CD4-positive, CD25-positive, alpha-beta regulatory T cell (primary cell): ENCODE results near the gene MSLN. TPM values are rescaled to one million over a fixed set of nuclear protein-coding genes. Genes with fewer than 3 reads are reported as not detected.
A peak's percentile ranks its signal among the peaks of the same experiment; 100 is the strongest.
"Not testable (repeated sequence)": the region's sequence is repeated elsewhere in the genome, so short reads cannot be mapped to it uniquely, and the experiment has no call there.

ENCODE experiments used
- ATAC-seq, 2 donors: fragments of 150-1000 bp; cut with Tn5 transposase; one replicate each; pipeline ENCODE4 v1.10.0; 2021; ENCODE audit warnings: low read depth in 2 of 2, moderate number of reproducible peaks in 2 of 2, moderate library complexity in 1 of 2
- DNase-seq, 3 donors: peaks; one replicate each; pipeline versions ENCODE4 v3.0.0 to v3.0.0-alpha.2; 2012 to 2022; ENCODE audit warnings: mixed read lengths in 1 of 3
- H3K27ac ChIP-seq: one replicate; pipeline ENCODE4 v1.7.0; 2013; ENCODE audit warnings: mild to moderate bottlenecking, low read length; ENCODE audit not compliant: insufficient read depth, poor library complexity, severe bottlenecking
- H3K27me3 ChIP-seq: one replicate; pipeline ENCODE4 v1.7.0; 2013; ENCODE audit warnings: low read length; ENCODE audit not compliant: control insufficient read depth, insufficient read depth
- H3K36me3 ChIP-seq: one replicate; pipeline ENCODE4 v1.7.0; 2013; ENCODE audit warnings: mild to moderate bottlenecking, low read length, moderate library complexity; ENCODE audit not compliant: control insufficient read depth, insufficient read depth
- H3K4me1 ChIP-seq: 2 replicates; pipeline ENCODE4 v1.7.0; 2013; ENCODE audit warnings: mild to moderate bottlenecking, low read length; ENCODE audit not compliant: insufficient read depth, control insufficient read depth, poor library complexity, severe bottlenecking
- H3K4me3 ChIP-seq: one replicate; pipeline ENCODE4 v1.7.0; 2013; ENCODE audit warnings: low read depth, mild to moderate bottlenecking, low read length, moderate library complexity
- H3K9me3 ChIP-seq, 2 experiments: 1 replicate in 1 of 2; 2 replicates in 1 of 2; pipeline ENCODE4 v1.7.0; 2013; ENCODE audit warnings: low read length in 2 of 2, mild to moderate bottlenecking in 1 of 2, moderate library complexity in 1 of 2; ENCODE audit not compliant: control insufficient read depth in 2 of 2
- H3K27ac Mint-ChIP-seq, 3 donors: one replicate each; pipeline ENCODE4 v1.8.0; 2020 to 2022; ENCODE audit warnings: mild to moderate bottlenecking in 3 of 3, mixed read lengths in 3 of 3, moderate library complexity in 2 of 3
- H3K27me3 Mint-ChIP-seq: one replicate; pipeline ENCODE4 v1.8.0; 2022; ENCODE audit warnings: mild to moderate bottlenecking, mixed read lengths
- H3K36me3 Mint-ChIP-seq: one replicate; pipeline ENCODE4 v1.8.0; 2020; ENCODE audit warnings: mixed read lengths
- H3K4me1 Mint-ChIP-seq, 4 donors: one replicate each; pipeline ENCODE4 v1.8.0; 2020 to 2022; ENCODE audit warnings: mixed read lengths in 4 of 4, mild to moderate bottlenecking in 1 of 4
- H3K4me3 Mint-ChIP-seq, 4 donors: one replicate each; pipeline ENCODE4 v1.8.0; 2020 to 2022; ENCODE audit warnings: mild to moderate bottlenecking in 4 of 4, mixed read lengths in 4 of 4, moderate library complexity in 3 of 4
- H3K9me3 Mint-ChIP-seq, 7 donors: one replicate each; pipeline ENCODE4 v1.8.0; 2020 to 2022; ENCODE audit warnings: mixed read lengths in 7 of 7, mild to moderate bottlenecking in 3 of 7, moderate library complexity in 2 of 7
- polyA plus RNA-seq, 4 donors: library from polyadenylated mRNA; unstranded; fragments of 300-500 nt; fragmentation: Illumina TruSeq; gene quantifications; one replicate each; pipeline ENCODE4 v1.2.3, GENCODE V29; 2021
- total RNA-seq: library from RNA; stranded (reverse); gene quantifications from one replicate; pipeline ENCODE4 v1.2.3, GENCODE V29; 2022

The MSLN gene
- total and polyA plus RNA-seq, 5 donors from 2014 or later = not detected

DNA sequence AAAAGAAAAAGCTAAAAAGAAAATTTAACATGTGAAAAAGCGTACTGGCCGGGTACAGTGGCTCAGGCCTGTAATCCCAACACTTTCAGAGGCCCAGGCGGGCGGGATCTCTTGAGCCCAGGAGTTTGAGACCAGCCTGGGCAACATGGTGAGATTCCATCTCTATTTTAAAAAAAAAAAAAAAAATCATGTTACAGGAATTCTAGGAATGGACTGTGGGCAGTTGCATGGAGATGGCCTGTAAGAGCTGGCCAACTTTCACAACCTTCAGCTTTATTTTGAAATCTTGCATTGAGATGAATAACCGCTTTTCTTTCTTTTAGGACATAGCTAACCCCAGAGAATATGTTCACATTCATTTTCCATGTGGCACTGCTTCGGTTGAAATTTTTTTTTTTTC is 11.5 kb upstream of the MSLN start:
- no peak overlapping the region for H3K4me3 ChIP-seq
- H3K27ac Mint-ChIP-seq = no peak overlapping the region
- ATAC-seq = no peak
- H3K4me3 Mint-ChIP-seq = no peak overlapping the region
- no peaks in the 10 kb centered on the region for H3K4me1 ChIP-seq
- no peaks in the 10 kb centered on the region for H3K36me3 ChIP-seq
- H3K27ac ChIP-seq = no peak overlapping the region
- no peaks in the 10 kb centered on the region for H3K36me3 Mint-ChIP-seq
- no peaks in the 10 kb centered on the region for H3K9me3 ChIP-seq
- no peaks in the 10 kb centered on the region for H3K4me1 Mint-ChIP-seq
- no peaks in the 10 kb centered on the region for H3K27me3 ChIP-seq
- peaks cover 0 to 2% (median 0%) of the 10 kb centered on the region in 7 donors for H3K9me3 Mint-ChIP-seq
- no peaks in the 10 kb centered on the region for H3K27me3 Mint-ChIP-seq
- DNase-seq = no peak

DNA sequence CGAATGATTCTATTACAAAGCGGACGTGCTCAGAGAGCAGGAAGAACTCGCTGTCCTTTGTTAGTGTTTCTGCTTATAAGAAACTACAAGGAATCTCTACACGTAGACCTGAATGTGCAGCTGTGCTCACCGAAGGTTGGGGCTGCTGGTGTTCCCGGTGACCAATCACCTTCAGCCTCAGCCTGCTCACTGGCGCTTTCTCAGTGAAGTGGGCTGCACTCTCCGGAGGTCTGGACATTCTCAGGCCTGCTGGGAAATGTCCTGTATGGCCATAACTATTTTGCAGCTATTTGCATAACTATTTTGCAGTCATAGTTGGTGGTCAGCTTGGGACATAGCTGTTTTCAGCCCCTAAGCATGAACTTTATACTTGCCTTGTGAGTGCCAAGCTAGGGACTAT is 10.0 kb upstream of the MSLN start:
- no peak overlapping the region for H3K27ac Mint-ChIP-seq

DNA sequence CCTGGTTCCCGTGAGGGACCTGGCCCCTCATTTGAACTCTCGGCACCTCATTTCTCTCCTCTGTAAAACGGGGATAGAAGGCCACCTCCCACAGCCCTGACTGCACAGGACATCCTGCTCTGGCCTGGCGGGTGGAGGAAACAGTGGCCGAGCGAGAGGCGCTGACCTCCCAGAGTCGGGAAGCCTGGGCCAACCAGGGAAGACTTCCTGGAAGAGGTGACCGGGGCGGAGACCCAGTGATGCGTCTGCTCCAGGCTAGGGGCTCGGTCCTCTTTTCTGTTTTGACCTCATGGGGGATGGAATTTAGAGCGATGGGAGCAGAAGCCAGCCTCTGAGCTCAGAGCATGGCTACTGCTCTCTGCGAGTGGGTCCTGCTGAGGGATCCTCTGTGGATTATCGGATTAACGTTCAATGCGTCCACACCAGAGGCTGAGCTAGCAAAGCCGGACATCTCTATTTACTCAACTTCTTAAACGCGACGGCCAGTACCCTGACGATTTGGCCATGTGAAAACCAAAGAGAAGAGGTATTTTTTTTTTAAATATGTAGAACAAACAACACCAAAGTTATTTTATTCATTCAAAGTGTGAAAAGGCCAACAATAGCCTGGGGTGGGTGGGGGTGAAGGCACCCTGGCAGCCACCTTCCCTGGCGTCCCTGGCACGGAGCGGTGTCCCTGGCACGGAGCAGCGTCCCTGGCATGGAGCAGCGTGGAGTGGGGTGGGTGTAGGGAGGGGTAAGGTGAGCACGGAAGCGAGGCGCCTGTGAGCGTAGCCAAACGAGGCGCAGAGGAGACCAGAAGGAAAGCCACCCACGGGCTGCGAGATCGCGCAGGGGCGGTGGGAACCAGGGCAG is 9.2 kb upstream of the MSLN start:
- Histone ChIP-seq H3K9me3 (no peaks in the 10 kb centered on the region), H3K4me3 (no peak overlapping the region), H3K36me3 (no peaks in the 10 kb centered on the region), H3K27ac (no peak overlapping the region), H3K4me1 (no peaks in the 10 kb centered on the region), H3K27me3 (no peaks in the 10 kb centered on the region)
- Mint-ChIP-seq H3K4me1 (peaks cover 0 to 5% (median 0%) of the 10 kb centered on the region in 4 donors), H3K36me3 (no peaks in the 10 kb centered on the region), H3K27ac (no peak overlapping the region), H3K27me3 (no peaks in the 10 kb centered on the region), H3K9me3 (peaks cover 0 to 1% (median 0%) of the 10 kb centered on the region in 7 donors), H3K4me3 (no peak overlapping the region)
- no peak for DNase-seq
- ATAC-seq = no peak

More for the DNA sequence above, 10.0 kb upstream of the MSLN start:
- DNase-seq = no peak
- H3K4me3 ChIP-seq = no peak overlapping the region
- no peak overlapping the region for H3K4me3 Mint-ChIP-seq
- H3K36me3 ChIP-seq = no peaks in the 10 kb centered on the region
- H3K9me3 ChIP-seq = no peaks in the 10 kb centered on the region
- no peaks in the 10 kb centered on the region for H3K27me3 ChIP-seq
- no peaks in the 10 kb centered on the region for H3K36me3 Mint-ChIP-seq
- H3K27ac ChIP-seq = no peak overlapping the region
- peaks cover 0 to 3% (median 0%) of the 10 kb centered on the region in 4 donors for H3K4me1 Mint-ChIP-seq
- no peak for ATAC-seq
- H3K9me3 Mint-ChIP-seq = no peaks in the 10 kb centered on the region
- no peaks in the 10 kb centered on the region for H3K4me1 ChIP-seq
- H3K27me3 Mint-ChIP-seq = no peaks in the 10 kb centered on the region

DNA sequence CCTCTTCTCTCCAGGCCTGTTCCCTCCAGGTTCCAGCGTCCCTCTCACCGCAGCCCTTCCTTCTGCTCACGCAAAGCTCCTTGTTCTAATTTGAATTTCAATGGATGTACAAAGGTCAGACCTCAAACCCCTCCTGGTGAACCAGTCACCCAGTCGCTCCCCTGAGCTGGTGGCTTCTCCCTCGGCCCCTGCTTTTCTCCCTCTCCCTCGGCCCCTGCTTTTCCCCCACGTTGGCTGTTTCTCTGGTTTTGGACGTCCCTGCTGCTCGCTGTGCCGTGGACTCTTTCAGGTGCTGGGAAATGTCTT is 8.6 kb upstream of the MSLN start:
- Mint-ChIP-seq H3K9me3 (peaks cover 0 to 3% (median 0%) of the 10 kb centered on the region in 7 donors), H3K27me3 (no peaks in the 10 kb centered on the region), H3K27ac (no peak overlapping the region), H3K4me3 (no peak overlapping the region), H3K4me1 (peaks cover 0 to 5% (median 0%) of the 10 kb centered on the region in 4 donors), H3K36me3 (no peaks in the 10 kb centered on the region)
- H3K27ac ChIP-seq = no peak overlapping the region
- no peak for ATAC-seq
- H3K4me3 ChIP-seq = no peak overlapping the region
- no peaks in the 10 kb centered on the region for H3K27me3 ChIP-seq
- H3K36me3 ChIP-seq = no peaks in the 10 kb centered on the region
- DNase-seq = no peak
- no peaks in the 10 kb centered on the region for H3K4me1 ChIP-seq
- H3K9me3 ChIP-seq = no peaks in the 10 kb centered on the region

DNA sequence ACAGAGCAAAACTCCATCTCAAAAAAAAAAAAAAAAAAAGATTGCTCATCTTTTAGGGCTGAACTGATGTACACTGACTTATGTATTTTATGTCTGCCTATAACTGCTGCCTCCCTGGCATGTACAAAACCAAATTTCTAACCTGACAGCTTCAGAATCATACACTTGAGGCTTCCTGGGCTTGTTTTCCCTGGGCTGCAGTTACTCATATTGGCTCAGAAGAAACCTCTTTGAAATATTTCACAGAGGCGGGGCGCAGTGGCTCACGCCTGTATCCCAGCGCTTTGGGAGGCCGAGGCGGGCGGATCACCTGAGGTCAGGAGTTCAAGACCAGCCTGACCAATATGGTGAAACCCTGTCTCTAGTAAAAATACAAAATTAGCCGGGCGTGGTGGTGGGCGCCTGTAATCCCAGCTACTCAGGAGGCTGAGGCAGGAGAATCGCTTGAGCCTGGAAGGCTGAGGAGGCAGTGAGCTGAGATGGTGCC is 6.4 kb upstream of the MSLN start:
- not testable (repeated sequence) for H3K27me3 Mint-ChIP-seq, DNase-seq, H3K4me3 ChIP-seq, H3K9me3 ChIP-seq, H3K27ac ChIP-seq, H3K36me3 Mint-ChIP-seq, H3K4me1 ChIP-seq, H3K27me3 ChIP-seq, H3K9me3 Mint-ChIP-seq, H3K27ac Mint-ChIP-seq, H3K4me1 Mint-ChIP-seq, ATAC-seq, H3K4me3 Mint-ChIP-seq, H3K36me3 ChIP-seq

DNA sequence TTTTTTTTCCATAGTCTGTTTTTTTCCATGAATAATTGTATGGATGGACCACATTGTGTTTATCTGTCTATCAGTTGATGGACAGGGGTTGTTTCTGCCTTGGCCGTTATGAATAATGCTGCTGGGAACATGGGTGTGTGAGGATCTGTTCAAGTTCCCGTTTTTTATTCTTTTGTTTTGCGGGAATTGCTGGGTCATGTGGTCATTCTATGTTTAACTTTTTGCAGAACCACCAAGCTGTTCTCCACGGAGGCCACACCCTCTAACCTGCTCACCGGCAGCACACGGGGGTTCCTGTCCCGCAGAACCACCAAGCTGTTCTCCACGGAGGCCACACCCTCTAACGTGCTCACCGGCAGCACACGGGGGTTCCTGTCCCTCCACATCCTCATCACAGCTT is 5.9 kb upstream of the MSLN start:
- DNase-seq (no peak), ATAC-seq (peak; percentile 62 to 80)
- Mint-ChIP-seq H3K4me3 (no peak overlapping the region), H3K9me3 (peaks cover 0 to 3% (median 0%) of the 10 kb centered on the region in 7 donors), H3K27ac (no peak overlapping the region), H3K4me1 (peaks cover 0 to 6% (median 2%) of the 10 kb centered on the region in 4 donors), H3K27me3 (peaks cover 8% of the 10 kb centered on the region), H3K36me3 (no peaks in the 10 kb centered on the region)
- H3K36me3 ChIP-seq = no peaks in the 10 kb centered on the region
- H3K27ac ChIP-seq = no peak overlapping the region
- H3K9me3 ChIP-seq = no peaks in the 10 kb centered on the region
- H3K4me3 ChIP-seq = no peak overlapping the region
- no peaks in the 10 kb centered on the region for H3K27me3 ChIP-seq
- H3K4me1 ChIP-seq = no peaks in the 10 kb centered on the region

DNA sequence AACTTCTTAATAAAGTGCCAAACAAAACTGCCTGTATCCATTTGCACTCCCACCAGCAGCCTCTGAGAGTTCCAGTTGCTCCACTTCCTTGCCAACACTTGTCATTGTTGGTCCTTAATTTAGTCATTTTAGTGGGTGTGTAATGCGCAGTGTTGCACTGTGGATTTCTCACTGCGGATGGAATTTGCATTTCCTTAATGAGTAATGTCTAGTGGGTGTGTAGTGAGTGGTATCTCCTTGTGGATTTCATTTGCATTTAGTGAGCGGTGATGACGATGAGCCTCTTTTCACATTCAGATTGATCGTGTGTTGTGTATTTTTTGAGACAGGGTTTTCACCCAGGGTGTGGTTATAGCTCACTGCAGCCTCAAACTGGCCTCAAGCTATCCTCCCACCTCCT is 4.1 kb upstream of the MSLN start:
- ATAC-seq (no peak), DNase-seq (no peak)
- no peaks in the 10 kb centered on the region for H3K36me3 ChIP-seq
- peaks cover 0 to 6% (median 2%) of the 10 kb centered on the region in 4 donors for H3K4me1 Mint-ChIP-seq
- no peak overlapping the region for H3K4me3 Mint-ChIP-seq
- H3K9me3 Mint-ChIP-seq = peaks cover 0 to 3% (median 0%) of the 10 kb centered on the region in 7 donors
- H3K27me3 Mint-ChIP-seq = peaks cover 8% of the 10 kb centered on the region
- H3K27me3 ChIP-seq = no peaks in the 10 kb centered on the region
- H3K27ac ChIP-seq = no peak overlapping the region
- H3K27ac Mint-ChIP-seq = no peak overlapping the region
- H3K4me3 ChIP-seq = no peak overlapping the region
- no peaks in the 10 kb centered on the region for H3K9me3 ChIP-seq
- H3K4me1 ChIP-seq = no peaks in the 10 kb centered on the region
- H3K36me3 Mint-ChIP-seq = no peaks in the 10 kb centered on the region
